ENCODE data around the gene NEK7.
"Not testable (repeated sequence)": the region's sequence is repeated elsewhere in the genome, so short reads cannot be mapped to it uniquely, and the experiment has no call there.

The NEK7 gene

GRCh38 chr1:198212675-198213074, 55.9 kb downstream of the NEK7 start:
- DNase-seq = no peak

GRCh38 chr1:198214924-198215323, 58.1 kb downstream of the NEK7 start:
- no peak for DNase-seq

- no peak for DNase-seq
These were observed 63.6 kb downstream of the NEK7 start for GRCh38 chr1:198220428-198220827.

GRCh38 chr1:198227010-198227409, 70.2 kb downstream of the NEK7 start:
- DNase-seq = not testable (repeated sequence)

- DNase-seq = not testable (repeated sequence)
These were observed 70.7 kb downstream of the NEK7 start for GRCh38 chr1:198227454-198227853.

GRCh38 chr1:198228925-198229324, 72.1 kb downstream of the NEK7 start:
- no peak for DNase-seq

GRCh38 chr1:198231779-198232178, 75.0 kb downstream of the NEK7 start:
- no peak for DNase-seq

GRCh38 chr1:198232378-198232777, 75.6 kb downstream of the NEK7 start:
- DNase-seq = no peak

- no peak for DNase-seq
These were observed 76.3 kb downstream of the NEK7 start for GRCh38 chr1:198232940-198233675.

GRCh38 chr1:198234520-198235251, 77.9 kb downstream of the NEK7 start:
- no peak for DNase-seq

- no peak for DNase-seq
These were observed 81.3 kb downstream of the NEK7 start for GRCh38 chr1:198238121-198238520.

GRCh38 chr1:198241553-198241952, 84.8 kb downstream of the NEK7 start:
- DNase-seq = no peak

GRCh38 chr1:198244772-198245171, 88.0 kb downstream of the NEK7 start:
- DNase-seq = no peak

- no peak for DNase-seq
These were observed 88.6 kb downstream of the NEK7 start for GRCh38 chr1:198245379-198245778.

- DNase-seq = no peak
These were observed 89.5 kb downstream of the NEK7 start for GRCh38 chr1:198246337-198246736.

- DNase-seq = no peak
These were observed 96.5 kb downstream of the NEK7 start for GRCh38 chr1:198253259-198253658.

- no peak for DNase-seq
These were observed 96.9 kb downstream of the NEK7 start for GRCh38 chr1:198253668-198254067.

GRCh38 chr1:198254521-198254920, 97.7 kb downstream of the NEK7 start:
- no peak for DNase-seq

- DNase-seq = no peak
These were observed 98.2 kb downstream of the NEK7 start for GRCh38 chr1:198254948-198255347.

GRCh38 chr1:198255784-198256183, 99.0 kb downstream of the NEK7 start:
- no peak for DNase-seq

GRCh38 chr1:198258491-198258890, 101.7 kb downstream of the NEK7 start:
- no peak for DNase-seq

- no peak for DNase-seq
These were observed 102.7 kb downstream of the NEK7 start for GRCh38 chr1:198259333-198260074.

- no peak for DNase-seq
These were observed 105.1 kb downstream of the NEK7 start for GRCh38 chr1:198261886-198262285.

- no peak for DNase-seq
These were observed 106.4 kb downstream of the NEK7 start for GRCh38 chr1:198263186-198263585.

Measured in midbrain (tissue), 1 donor.